ENCODE data around the gene GRIK4.

Gene GRIK4

GRCh38 chr11:120546312-120547205 lies 35.0 kb downstream of the GRIK4 start:
- no peak for DNase-seq

DNA sequence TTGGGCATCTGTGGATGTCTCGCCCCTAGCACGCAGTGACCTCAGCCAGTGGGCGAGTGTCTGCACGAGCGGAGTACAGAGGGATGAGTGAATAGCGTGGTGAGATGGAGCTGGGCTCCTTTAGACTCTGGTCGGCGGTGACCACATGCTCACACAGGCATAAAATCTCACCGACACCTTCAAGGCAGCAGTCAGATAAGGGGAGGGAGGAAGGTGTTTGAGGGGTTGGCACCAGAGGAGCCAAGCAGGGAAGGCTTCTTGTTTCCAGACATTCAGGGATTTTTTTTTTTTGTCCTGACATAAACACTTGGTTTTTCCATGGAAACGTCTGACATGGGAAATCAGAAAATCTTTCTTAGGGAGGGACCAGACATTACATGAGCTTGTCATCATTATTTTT lies 35.8 kb downstream of the GRIK4 start:
- no peaks in the 10 kb centered on the region for H3K4me1 Mint-ChIP-seq (ENCODE audit: low read depth)
- no peaks in the 10 kb centered on the region for H3K36me3 Mint-ChIP-seq (ENCODE audit: low read depth)
- no peak overlapping the region for H3K27ac Mint-ChIP-seq
- peaks cover 27% of the 10 kb centered on the region for H3K27me3 Mint-ChIP-seq
- H3K9me3 Mint-ChIP-seq: no peaks in the 10 kb centered on the region
- H3K4me3 Mint-ChIP-seq: no peak overlapping the region
- DNase-seq: no peak

More at GRCh38 chr11:120546312-120547205, 35.0 kb downstream of the GRIK4 start:
- Mint-ChIP-seq H3K9me3 (no peaks in the 10 kb centered on the region), H3K27me3 (peaks cover 27% of the 10 kb centered on the region), H3K27ac (no peak overlapping the region), H3K4me3 (no peak overlapping the region), H3K36me3 (ENCODE audit: low read depth) (no peaks in the 10 kb centered on the region), H3K4me1 (ENCODE audit: low read depth) (no peaks in the 10 kb centered on the region)

DNA sequence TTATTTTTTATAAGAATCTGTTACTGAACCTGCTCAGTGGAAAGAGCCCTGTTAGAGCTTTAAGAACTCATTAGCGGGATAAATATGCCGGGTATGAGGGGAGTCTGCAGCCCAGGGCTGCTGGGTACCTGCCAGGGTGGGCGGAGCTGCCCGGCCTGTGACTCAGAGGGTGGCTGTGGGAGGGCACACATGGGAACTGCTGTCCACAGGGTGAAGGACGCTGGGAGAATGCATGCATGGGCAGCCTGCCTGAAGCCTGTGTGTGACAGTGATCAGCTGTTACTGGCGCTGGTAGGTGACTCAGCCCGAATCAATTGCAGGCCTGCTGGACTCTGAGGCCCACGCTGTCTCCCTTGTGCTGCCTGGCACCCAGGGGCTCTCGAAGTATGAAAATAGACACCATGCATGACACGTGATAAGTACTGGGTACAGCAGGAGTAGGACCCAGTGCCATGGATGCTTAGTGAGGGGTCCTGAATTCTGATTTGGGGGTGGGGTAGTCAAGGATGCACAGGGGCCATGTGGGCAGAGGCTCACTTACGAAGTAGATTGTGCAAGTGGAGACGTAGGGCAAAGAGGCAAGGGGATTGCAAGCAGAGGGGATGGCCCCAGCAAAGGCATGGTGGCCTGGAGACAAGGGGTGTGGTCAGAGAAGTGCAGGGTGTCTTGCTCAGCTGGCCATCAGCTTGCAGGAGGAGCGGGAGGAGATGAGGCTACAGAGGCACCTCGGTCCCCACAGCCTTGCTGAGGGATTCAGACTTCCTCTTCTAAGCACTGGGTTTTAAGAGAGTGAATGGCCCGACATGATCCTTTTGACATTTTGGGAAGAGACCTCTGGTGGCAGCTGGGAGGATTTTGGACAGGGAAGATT lies 36.5 kb downstream of the GRIK4 start:
- DNase-seq: no peak

DNA sequence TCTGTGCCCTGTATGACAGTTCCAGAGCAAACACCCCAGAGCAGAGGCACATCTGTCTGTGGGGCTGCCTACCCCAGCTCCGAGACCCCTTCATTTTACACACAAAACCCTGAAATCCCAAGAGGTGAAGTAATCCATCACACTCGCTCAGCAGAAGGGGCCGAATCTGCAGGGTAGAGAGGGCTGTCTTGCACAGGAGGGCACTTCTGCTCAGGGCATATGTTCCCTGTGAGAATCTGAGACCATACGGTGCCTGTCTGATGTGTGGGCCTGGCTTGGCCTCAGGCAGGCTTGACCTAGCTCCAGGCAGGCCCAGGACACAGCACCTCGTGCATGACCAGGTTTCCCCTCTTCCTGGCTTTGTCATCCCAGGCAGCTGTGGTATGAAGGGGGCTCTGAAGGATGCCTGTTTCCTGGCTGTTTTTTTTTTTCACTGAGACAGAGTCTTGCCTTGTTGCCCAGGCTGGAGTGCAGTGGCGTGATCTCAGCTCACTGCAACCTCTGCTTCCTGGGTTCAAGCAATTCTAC lies 37.2 kb downstream of the GRIK4 start:
- no peaks in the 10 kb centered on the region for H3K36me3 Mint-ChIP-seq (ENCODE audit: low read depth)
- no peak for DNase-seq
- H3K27me3 Mint-ChIP-seq: peaks cover 27% of the 10 kb centered on the region
- no peak overlapping the region for H3K27ac Mint-ChIP-seq
- no peaks in the 10 kb centered on the region for H3K9me3 Mint-ChIP-seq
- H3K4me1 Mint-ChIP-seq (ENCODE audit: low read depth): no peaks in the 10 kb centered on the region
- H3K4me3 Mint-ChIP-seq: no peak overlapping the region

More for the DNA sequence above, 36.5 kb downstream of the GRIK4 start:
- Mint-ChIP-seq H3K36me3 (ENCODE audit: low read depth) (no peaks in the 10 kb centered on the region), H3K27me3 (peaks cover 27% of the 10 kb centered on the region), H3K9me3 (no peaks in the 10 kb centered on the region), H3K27ac (no peak overlapping the region), H3K4me1 (ENCODE audit: low read depth) (no peaks in the 10 kb centered on the region), H3K4me3 (no peak overlapping the region)

GRCh38 chr11:120549346-120549745 lies 37.8 kb downstream of the GRIK4 start:
- H3K27me3 Mint-ChIP-seq: peaks cover 27% of the 10 kb centered on the region
- H3K4me3 Mint-ChIP-seq: no peak overlapping the region
- H3K9me3 Mint-ChIP-seq: no peaks in the 10 kb centered on the region
- DNase-seq: no peak
- H3K27ac Mint-ChIP-seq: no peak overlapping the region
- H3K4me1 Mint-ChIP-seq (ENCODE audit: low read depth): no peaks in the 10 kb centered on the region
- H3K36me3 Mint-ChIP-seq (ENCODE audit: low read depth): no peaks in the 10 kb centered on the region

DNA sequence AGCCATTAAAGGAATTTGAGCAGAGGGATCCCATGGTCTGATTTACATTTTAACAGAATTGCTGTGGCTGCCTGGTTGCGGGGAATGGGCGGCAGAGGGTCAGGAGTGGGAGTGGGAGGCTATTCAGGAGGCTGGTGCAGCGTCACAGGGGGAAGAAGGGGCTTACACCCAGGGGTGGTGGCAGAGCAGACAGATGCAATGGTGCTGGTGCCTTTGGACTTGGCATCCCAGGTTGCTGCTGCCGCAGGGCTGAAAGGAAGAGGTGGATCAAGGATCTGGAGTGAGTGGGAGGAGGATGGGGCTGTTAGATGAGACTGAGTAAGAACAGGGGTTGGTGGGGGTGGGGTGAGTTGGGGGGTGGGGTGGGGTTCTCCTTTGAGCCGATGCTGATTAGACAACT lies 38.5 kb downstream of the GRIK4 start:
- no peaks in the 10 kb centered on the region for H3K36me3 Mint-ChIP-seq (ENCODE audit: low read depth)
- H3K27me3 Mint-ChIP-seq: peaks cover 27% of the 10 kb centered on the region
- H3K4me3 Mint-ChIP-seq: no peak overlapping the region
- no peaks in the 10 kb centered on the region for H3K4me1 Mint-ChIP-seq (ENCODE audit: low read depth)
- no peak for DNase-seq
- no peaks in the 10 kb centered on the region for H3K9me3 Mint-ChIP-seq
- no peak overlapping the region for H3K27ac Mint-ChIP-seq

DNA sequence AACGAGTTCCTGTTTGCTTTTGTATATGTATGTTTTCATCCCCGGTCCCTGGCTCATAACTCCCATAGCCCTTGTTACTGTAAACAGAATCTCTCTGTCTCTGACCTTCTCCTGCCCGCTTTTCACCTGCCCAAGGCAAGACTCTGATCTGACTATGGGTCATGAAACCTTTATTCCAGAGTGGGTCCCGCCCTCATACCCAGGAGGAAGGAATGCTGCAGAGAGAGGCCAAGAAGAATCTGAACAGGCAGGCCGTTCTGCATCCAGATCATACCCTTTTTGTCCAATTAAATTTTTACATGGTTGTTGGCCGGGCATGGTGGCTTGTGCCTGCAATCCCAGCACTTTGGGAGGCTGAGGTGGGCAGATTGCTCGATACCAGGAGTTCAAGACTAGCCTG lies 39.6 kb downstream of the GRIK4 start:
- Mint-ChIP-seq H3K4me3 (no peak overlapping the region), H3K27ac (no peak overlapping the region), H3K9me3 (no peaks in the 10 kb centered on the region), H3K36me3 (ENCODE audit: low read depth) (no peaks in the 10 kb centered on the region), H3K4me1 (ENCODE audit: low read depth) (no peaks in the 10 kb centered on the region), H3K27me3 (peaks cover 33% of the 10 kb centered on the region)
- DNase-seq: no peak

DNA sequence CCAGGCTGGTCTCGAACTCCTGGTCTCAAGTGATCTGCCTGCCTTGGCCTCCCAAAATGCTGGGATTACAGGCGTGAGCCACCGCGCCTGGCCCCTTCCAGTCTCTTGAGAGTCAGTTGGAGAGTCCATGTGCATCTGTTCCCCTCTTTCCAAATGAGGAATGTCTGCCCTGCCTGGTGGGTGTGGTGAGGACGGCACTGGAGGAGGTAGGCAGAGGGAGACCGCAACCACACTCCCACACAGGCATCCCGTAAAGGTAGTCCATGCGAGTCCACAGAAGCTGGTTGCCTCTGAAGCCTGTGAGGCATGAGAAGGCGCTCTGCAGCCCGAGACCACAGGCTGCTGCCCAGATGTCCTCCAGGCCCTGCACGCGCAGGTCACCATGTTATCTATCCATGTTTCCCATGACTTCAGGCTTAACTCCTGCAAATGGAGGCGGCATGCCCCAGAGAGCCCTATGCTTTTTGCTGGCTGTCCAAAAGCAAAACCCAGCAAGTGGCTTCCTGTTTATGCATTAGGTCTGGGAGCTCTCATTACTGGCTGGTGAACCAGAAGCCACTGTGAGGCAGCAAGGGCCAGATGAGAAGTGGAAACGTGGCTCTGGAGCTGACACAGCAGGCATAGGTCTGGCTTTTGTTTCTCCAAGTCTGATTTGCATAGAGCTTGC lies 43.4 kb downstream of the GRIK4 start:
- Mint-ChIP-seq H3K27me3 (peaks cover 24% of the 10 kb centered on the region), H3K27ac (no peak overlapping the region), H3K4me3 (no peak overlapping the region), H3K9me3 (no peaks in the 10 kb centered on the region), H3K4me1 (ENCODE audit: low read depth) (no peaks in the 10 kb centered on the region), H3K36me3 (ENCODE audit: low read depth) (no peaks in the 10 kb centered on the region)
- DNase-seq: no peak

DNA sequence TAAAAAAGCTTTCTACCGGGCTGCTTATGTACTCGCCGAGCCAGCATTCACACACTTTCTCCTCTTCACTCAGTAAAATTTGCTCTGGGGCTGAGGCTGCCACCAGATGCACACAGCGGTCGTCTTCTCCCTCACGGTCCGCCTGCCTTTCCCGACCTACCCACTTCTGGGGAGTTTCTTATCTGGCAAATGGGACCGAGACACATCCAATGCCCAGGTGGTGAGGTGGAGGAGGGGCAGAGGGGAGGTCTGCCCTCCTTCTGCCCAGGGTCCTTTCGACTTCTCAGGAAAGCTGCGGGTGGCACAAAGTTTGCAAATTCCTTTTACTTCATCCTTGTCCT lies 43.9 kb downstream of the GRIK4 start:
- Mint-ChIP-seq H3K4me3 (no peak overlapping the region), H3K4me1 (ENCODE audit: low read depth) (no peaks in the 10 kb centered on the region), H3K27me3 (peaks cover 21% of the 10 kb centered on the region), H3K36me3 (ENCODE audit: low read depth) (no peaks in the 10 kb centered on the region), H3K27ac (no peak overlapping the region), H3K9me3 (no peaks in the 10 kb centered on the region)
- no peak for DNase-seq

DNA sequence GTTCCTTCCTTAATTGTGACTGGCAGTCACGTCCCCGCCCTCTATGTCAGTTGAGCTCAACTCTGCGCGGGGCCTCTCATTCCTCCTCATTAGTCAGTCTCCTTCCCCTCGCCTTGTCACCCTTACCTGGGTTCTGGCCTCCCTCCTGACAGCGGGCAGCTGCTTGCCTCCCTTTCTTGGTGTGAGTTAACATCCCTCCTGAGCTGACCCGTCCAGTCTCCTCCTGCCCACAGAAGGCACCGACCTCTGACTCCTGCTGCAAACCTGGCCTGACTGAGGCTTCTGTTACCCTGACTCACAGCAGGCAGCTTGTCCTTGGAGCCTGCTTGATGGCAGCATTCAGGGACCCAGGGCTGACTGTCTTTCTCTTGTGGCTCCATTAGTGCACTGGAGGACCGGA lies 45.2 kb downstream of the GRIK4 start:
- H3K36me3 Mint-ChIP-seq (ENCODE audit: low read depth): no peaks in the 10 kb centered on the region
- no peak overlapping the region for H3K27ac Mint-ChIP-seq
- H3K4me1 Mint-ChIP-seq (ENCODE audit: low read depth): no peaks in the 10 kb centered on the region
- H3K9me3 Mint-ChIP-seq: no peaks in the 10 kb centered on the region
- no peak overlapping the region for H3K4me3 Mint-ChIP-seq
- peaks cover 18% of the 10 kb centered on the region for H3K27me3 Mint-ChIP-seq
- no peak for DNase-seq

- Mint-ChIP-seq H3K36me3 (ENCODE audit: low read depth) (no peaks in the 10 kb centered on the region), H3K27me3 (peaks cover 39% of the 10 kb centered on the region), H3K9me3 (no peaks in the 10 kb centered on the region), H3K4me1 (ENCODE audit: low read depth) (no peaks in the 10 kb centered on the region), H3K27ac (no peak overlapping the region), H3K4me3 (no peak overlapping the region)
- DNase-seq: no peak
Observed at GRCh38 chr11:120558744-120559431, 47.3 kb downstream of the GRIK4 start.

DNA sequence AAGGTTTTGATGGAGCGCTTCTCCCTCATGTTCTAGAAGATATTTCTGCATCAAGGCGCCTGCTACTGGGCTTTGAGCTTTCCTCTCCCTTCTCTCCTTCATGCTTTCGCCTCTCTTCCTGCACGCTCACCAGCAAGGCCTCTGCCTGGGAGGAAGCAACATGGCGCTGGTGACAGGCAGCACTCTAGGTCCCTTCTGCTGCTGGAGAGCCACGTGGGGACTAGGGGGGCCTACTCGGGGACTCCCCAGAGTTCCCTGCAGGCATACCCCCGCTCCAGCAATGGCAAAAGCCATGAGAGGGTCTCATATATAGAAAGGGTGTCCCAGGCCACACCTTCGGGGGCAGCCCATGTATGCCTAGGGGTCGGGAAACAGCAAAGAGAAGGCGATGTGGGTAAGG lies 49.7 kb downstream of the GRIK4 start:
- H3K36me3 Mint-ChIP-seq (ENCODE audit: low read depth): no peaks in the 10 kb centered on the region
- no peaks in the 10 kb centered on the region for H3K9me3 Mint-ChIP-seq
- no peak overlapping the region for H3K4me3 Mint-ChIP-seq
- H3K27ac Mint-ChIP-seq: no peak overlapping the region
- DNase-seq: no peak
- peaks cover 11% of the 10 kb centered on the region for H3K4me1 Mint-ChIP-seq (ENCODE audit: low read depth)
- H3K27me3 Mint-ChIP-seq: peaks cover 48% of the 10 kb centered on the region

- no peaks in the 10 kb centered on the region for H3K9me3 Mint-ChIP-seq
- H3K36me3 Mint-ChIP-seq (ENCODE audit: low read depth): no peaks in the 10 kb centered on the region
- peaks cover 13% of the 10 kb centered on the region for H3K4me1 Mint-ChIP-seq (ENCODE audit: low read depth)
- H3K27ac Mint-ChIP-seq: no peak overlapping the region
- no peak for DNase-seq
- H3K4me3 Mint-ChIP-seq: no peak overlapping the region
- peaks cover 53% of the 10 kb centered on the region for H3K27me3 Mint-ChIP-seq
Observed at GRCh38 chr11:120562806-120563425, 51.4 kb downstream of the GRIK4 start.
